HepG2 (cell line): Measurements from ENCODE around the gene RAD52. TPM values are rescaled to one million over a fixed set of nuclear protein-coding genes. Genes with fewer than 3 reads are reported as not detected.

Experiments
- ATF4 ChIP-seq, 2 experiments: fragments of 450-650 bp in 1 of 2; sonication (generic) in 1 of 2; formaldehyde crosslinking; IDR thresholded peaks; 2 replicates each; pipeline versions ENCODE4 v1.5.0 to v1.8.0; 2020 to 2022; ENCODE audit warnings: mild to moderate bottlenecking in 1 of 2, missing genetic modification reagents in 1 of 2
- BATF2 ChIP-seq: sonication (generic); formaldehyde crosslinking; IDR thresholded peaks from 2 replicates; pipeline ENCODE4 v1.8.0; 2022; ENCODE audit warnings: mild to moderate bottlenecking, missing genetic modification reagents, moderate library complexity
- KDM2A ChIP-seq: sonication (generic); formaldehyde crosslinking; IDR thresholded peaks from 2 replicates; pipeline ENCODE4 v1.4.0; 2020; ENCODE audit warnings: low read depth, missing genetic modification reagents, borderline replicate concordance
- KLF16 ChIP-seq, 2 experiments: sonication (generic) in 1 of 2; formaldehyde crosslinking in 1 of 2; IDR thresholded peaks; 2 replicates each; pipeline versions ENCODE4 v1.6.1 to v1.8.0; 2016 to 2023; ENCODE audit warnings: missing genetic modification reagents in 2 of 2, missing compliant biosample characterization in 1 of 2
- POLR2G ChIP-seq: fragments of 200-400 bp; formaldehyde crosslinking; IDR thresholded peaks from 2 replicates; pipeline ENCODE4 v1.6.1; 2018; ENCODE audit warnings: mild to moderate bottlenecking, low read depth, low read length, moderate library complexity
- RXRA ChIP-seq: sonication (generic); formaldehyde crosslinking; IDR thresholded peaks from 2 replicates; pipeline ENCODE4 v1.5.1; 2020; ENCODE audit warnings: missing genetic modification reagents
- ZBTB26 ChIP-seq: IDR thresholded peaks from 2 replicates; pipeline ENCODE4 v1.6.1; 2016; ENCODE audit warnings: missing compliant biosample characterization, missing genetic modification reagents, borderline replicate concordance
- ZBTB7B ChIP-seq: sonication (generic); formaldehyde crosslinking; IDR thresholded peaks from 2 replicates; pipeline ENCODE4 v1.4.0; 2020; ENCODE audit warnings: missing genetic modification reagents
- ZNF264 ChIP-seq: sonication (generic); formaldehyde crosslinking; IDR thresholded peaks from 2 replicates; pipeline ENCODE4 v1.4.0; 2020; ENCODE audit warnings: missing genetic modification reagents
- polyA plus RNA-seq, 8 experiments: library from polyadenylated mRNA; depleted of rRNA in 3 of 8; stranded (reverse) in 7 of 8; unstranded in 1 of 8; fragments of >200 nt; fragmentation: Illumina TruSeq in 4 of 8; extraction: Trizol in 4 of 8; gene quantifications; 2 replicates each; pipeline versions ENCODE4 v1.2.1 to v1.2.3, GENCODE V29; 2011 to 2016; ENCODE audit warnings: low read depth in 4 of 8, missing spikeins in 1 of 8, mixed read lengths in 1 of 8; ENCODE audit not compliant: insufficient read depth in 1 of 8
- total RNA-seq, 5 experiments: library from RNA; depleted of rRNA; stranded (reverse); fragments of >200 nt; fragmentation: Illumina TruSeq; extraction: Trizol; gene quantifications; 2 replicates each; pipeline ENCODE4 v1.2.3, GENCODE V29; 2016; ENCODE audit warnings: low read depth in 1 of 5
- TF ChIP-seq, protein P1 (sequence below): sonication (generic); formaldehyde crosslinking; IDR thresholded peaks from 2 replicates; pipeline ENCODE4 v1.4.0; 2020; ENCODE audit warnings: mild to moderate bottlenecking, missing genetic modification reagents

Gene RAD52
- total and polyA plus RNA-seq, 2 of the 13 experiments (the other 11 are each of a cell fraction or from before 2014, with no cell fraction given), result 14.3 to 19.9 TPM

- TF ChIP-seq, protein P1, sequence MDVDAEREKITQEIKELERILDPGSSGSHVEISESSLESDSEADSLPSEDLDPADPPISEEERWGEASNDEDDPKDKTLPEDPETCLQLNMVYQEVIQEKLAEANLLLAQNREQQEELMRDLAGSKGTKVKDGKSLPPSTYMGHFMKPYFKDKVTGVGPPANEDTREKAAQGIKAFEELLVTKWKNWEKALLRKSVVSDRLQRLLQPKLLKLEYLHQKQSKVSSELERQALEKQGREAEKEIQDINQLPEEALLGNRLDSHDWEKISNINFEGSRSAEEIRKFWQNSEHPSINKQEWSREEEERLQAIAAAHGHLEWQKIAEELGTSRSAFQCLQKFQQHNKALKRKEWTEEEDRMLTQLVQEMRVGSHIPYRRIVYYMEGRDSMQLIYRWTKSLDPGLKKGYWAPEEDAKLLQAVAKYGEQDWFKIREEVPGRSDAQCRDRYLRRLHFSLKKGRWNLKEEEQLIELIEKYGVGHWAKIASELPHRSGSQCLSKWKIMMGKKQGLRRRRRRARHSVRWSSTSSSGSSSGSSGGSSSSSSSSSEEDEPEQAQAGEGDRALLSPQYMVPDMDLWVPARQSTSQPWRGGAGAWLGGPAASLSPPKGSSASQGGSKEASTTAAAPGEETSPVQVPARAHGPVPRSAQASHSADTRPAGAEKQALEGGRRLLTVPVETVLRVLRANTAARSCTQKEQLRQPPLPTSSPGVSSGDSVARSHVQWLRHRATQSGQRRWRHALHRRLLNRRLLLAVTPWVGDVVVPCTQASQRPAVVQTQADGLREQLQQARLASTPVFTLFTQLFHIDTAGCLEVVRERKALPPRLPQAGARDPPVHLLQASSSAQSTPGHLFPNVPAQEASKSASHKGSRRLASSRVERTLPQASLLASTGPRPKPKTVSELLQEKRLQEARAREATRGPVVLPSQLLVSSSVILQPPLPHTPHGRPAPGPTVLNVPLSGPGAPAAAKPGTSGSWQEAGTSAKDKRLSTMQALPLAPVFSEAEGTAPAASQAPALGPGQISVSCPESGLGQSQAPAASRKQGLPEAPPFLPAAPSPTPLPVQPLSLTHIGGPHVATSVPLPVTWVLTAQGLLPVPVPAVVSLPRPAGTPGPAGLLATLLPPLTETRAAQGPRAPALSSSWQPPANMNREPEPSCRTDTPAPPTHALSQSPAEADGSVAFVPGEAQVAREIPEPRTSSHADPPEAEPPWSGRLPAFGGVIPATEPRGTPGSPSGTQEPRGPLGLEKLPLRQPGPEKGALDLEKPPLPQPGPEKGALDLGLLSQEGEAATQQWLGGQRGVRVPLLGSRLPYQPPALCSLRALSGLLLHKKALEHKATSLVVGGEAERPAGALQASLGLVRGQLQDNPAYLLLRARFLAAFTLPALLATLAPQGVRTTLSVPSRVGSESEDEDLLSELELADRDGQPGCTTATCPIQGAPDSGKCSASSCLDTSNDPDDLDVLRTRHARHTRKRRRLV (CRISPR knock-in tag), result no peak
- no peak for TF ChIP-seq ATF4 (CRISPR knock-in tag; IDR thresholded peaks at IDR 0.05)
- no peak for TF ChIP-seq KDM2A (CRISPR knock-in tag)
- no peak for TF ChIP-seq ZNF264
- no peak for TF ChIP-seq KLF16 (CRISPR knock-in tag; IDR thresholded peaks at IDR 0.05)
- no peak for TF ChIP-seq POLR2G
- TF ChIP-seq BATF2 (CRISPR knock-in tag), result no peak
- TF ChIP-seq RXRA, result no peak
- no peak for TF ChIP-seq ZBTB26 (CRISPR knock-in tag)
- TF ChIP-seq ZBTB7B (CRISPR knock-in tag), result no peak
- TF ChIP-seq, all 625 proteins: peak for 0
Measured at GRCh38 chr12:879641-880040, 69.9 kb downstream of the RAD52 start (continued).
